Activated naive CD4-positive, alpha-beta T cell treated with anti-CD3 and anti-CD28 coated beads, Interleukin-2, amount 10 ng/mL, durations not matched to agents 5 hours and 36 hours (primary cell): ENCODE results near the gene CIAO1. TPM values are rescaled to one million over a fixed set of nuclear protein-coding genes. Genes with fewer than 3 reads are reported as not detected.

ENCODE experiments used
- total RNA-seq, 2 experiments: library from RNA; stranded (reverse); gene quantifications; one replicate each; pipeline ENCODE4 v1.2.3, GENCODE V29; 2021

Gene CIAO1
- 10 to 100 TPM; 58.7 to 61.4 TPM for total RNA-seq

DNA sequence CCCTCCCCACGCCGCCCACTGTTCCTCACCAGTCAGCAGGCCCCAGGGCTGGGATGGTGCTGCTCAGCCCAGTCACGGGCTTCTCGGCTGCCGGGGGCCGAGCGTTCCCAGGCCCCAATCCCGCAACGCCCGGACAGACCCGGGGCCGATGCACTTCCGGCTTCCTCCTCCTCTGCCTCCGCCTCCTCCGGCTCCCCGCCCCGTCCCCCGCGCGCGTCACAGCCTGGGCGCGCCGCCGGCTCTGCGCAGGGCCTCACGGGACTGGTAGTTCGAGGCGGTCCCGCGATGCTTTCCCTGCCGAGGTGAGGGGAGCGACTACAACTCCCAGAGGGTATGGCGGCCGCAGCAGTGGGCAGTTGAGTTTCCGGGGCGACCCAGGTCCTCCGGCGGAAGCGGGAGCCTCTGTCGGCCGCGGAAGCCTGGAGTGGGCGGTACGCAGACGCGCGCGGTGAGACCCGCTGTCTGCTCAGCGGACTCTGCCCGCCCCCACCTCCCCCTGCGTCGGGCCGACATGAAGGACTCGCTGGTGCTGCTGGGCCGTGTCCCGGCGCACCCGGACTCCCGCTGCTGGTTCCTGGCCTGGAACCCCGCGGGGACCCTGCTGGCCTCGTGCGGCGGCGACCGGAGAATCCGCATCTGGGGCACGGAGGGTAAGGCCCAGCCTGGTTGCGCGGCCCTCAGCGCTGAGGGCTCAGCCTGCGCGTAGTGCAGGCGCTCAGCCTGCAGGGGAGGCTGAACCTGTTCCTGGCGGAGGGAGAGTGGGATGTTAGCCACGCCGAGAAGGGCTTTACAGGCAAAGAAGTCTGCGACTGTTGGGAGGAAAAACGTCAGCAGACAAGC is at the start of gene CIAO1, which contains the start of gene TMEM127:
TSS of gene CIAO1 (plus strand) at position 386 of the 840 bp plus-strand sequence. CDS start at position 512, 126 bp downstream.
TSS of gene TMEM127 (minus strand) at position 158 of the 840 bp plus-strand sequence. CDS start 616 bp downstream, outside the sequence.

GRCh38 chr2:96305091-96305978 is 39.3 kb downstream of the CIAO1 start, which contains the start of gene SNRNP200:
TSS of gene SNRNP200 (minus strand) at chr2:96305546. CDS start at chr2:96305437, 109 bp downstream.

Other genes starting within 250 kb of the CIAO1 start
- 1 to 10 TPM; 5.2 to 5.5 TPM for gene GPAT2, start 231.3 kb upstream of the CIAO1 start, total RNA-seq
- gene ADRA2B, start 149.7 kb upstream of the CIAO1 start, total RNA-seq: under 1 TPM; 0.10 to 0.13 TPM
- under 1 TPM; 0.41 to 0.48 TPM for gene ASTL, start 127.7 kb upstream of the CIAO1 start, total RNA-seq
- gene DUSP2, start 120.8 kb upstream of the CIAO1 start, total RNA-seq: 10 to 100 TPM; 21.3 to 22.0 TPM
- 100 to 1,000 TPM; 105 to 112 TPM for gene STARD7, start 57.4 kb upstream of the CIAO1 start, total RNA-seq
- gene TMEM127, start 228 bp upstream of the CIAO1 start, total RNA-seq: 10 to 100 TPM; 34.0 to 34.4 TPM
- gene SNRNP200, start 39.3 kb downstream of the CIAO1 start, total RNA-seq: 100 to 1,000 TPM; 144 to 155 TPM
- 10 to 100 TPM; 27.9 to 28.9 TPM for gene ITPRIPL1, start 59.1 kb downstream of the CIAO1 start, total RNA-seq
- gene NCAPH, start 69.5 kb downstream of the CIAO1 start, total RNA-seq: 10 to 100 TPM; 50.3 to 55.3 TPM
- gene NEURL3, start 239.1 kb downstream of the CIAO1 start, total RNA-seq: not detected